Measurements from ENCODE around the gene KDM4D. TPM values are rescaled to one million over a fixed set of nuclear protein-coding genes. Genes with fewer than 3 reads are reported as not detected.

The KDM4D gene
- total RNA-seq, 1 experiment from 2014 or later: 2.4 TPM

DNA sequence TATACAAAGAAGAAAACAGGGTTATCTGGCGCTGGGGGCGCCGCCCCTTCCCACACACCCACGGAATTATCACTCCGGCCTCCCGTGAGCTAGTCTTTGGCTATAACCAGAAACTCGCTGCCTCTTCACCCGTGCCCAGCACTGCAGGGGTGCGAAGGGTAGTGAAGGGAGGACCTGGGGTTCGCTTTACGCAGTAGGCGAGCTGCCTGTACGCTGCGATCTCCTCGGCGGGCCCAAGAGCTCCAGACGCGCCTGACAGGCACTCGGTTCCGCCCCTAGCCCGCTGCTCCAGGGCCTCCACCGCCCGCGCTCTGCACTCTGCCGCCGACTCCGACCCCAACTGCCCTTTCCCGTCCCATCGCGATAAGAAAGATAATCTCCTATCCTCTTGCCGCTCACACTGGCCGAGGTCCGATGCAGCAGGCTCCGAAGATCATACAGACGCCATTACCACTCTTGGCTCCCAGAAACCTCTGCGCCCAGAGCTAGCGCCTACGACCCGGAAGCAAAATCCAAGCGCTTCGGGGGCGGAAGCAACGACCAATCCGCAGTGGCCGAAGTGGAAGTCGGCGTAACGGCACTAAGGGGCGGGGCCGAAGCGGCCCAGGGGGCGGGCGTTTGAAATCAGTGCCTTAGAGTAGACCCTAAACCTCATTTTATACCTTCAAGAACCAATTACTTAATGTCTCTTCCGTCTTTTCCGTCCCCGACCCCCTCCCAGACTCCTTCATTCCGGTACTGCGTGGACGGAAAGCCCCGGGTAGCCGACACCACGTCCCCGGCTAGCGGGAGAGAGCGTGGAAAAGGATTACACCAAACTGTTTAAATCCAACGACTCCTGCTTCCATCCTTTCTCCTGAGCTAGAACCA, at the start of gene KDM4D, which contains the start of gene CWC15 (continued):
- TF ChIP-seq NFATC4 (CRISPR knock-in tag; IDR thresholded peaks at IDR 0.05): no peak
- 0 out of 2 replicates have a peak, but pooled peaks have one; percentile 77 for TF ChIP-seq KAT7 (CRISPR knock-in tag; IDR thresholded peaks at IDR 0.05; ENCODE audit: borderline replicate concordance)
- TF ChIP-seq, protein P1, sequence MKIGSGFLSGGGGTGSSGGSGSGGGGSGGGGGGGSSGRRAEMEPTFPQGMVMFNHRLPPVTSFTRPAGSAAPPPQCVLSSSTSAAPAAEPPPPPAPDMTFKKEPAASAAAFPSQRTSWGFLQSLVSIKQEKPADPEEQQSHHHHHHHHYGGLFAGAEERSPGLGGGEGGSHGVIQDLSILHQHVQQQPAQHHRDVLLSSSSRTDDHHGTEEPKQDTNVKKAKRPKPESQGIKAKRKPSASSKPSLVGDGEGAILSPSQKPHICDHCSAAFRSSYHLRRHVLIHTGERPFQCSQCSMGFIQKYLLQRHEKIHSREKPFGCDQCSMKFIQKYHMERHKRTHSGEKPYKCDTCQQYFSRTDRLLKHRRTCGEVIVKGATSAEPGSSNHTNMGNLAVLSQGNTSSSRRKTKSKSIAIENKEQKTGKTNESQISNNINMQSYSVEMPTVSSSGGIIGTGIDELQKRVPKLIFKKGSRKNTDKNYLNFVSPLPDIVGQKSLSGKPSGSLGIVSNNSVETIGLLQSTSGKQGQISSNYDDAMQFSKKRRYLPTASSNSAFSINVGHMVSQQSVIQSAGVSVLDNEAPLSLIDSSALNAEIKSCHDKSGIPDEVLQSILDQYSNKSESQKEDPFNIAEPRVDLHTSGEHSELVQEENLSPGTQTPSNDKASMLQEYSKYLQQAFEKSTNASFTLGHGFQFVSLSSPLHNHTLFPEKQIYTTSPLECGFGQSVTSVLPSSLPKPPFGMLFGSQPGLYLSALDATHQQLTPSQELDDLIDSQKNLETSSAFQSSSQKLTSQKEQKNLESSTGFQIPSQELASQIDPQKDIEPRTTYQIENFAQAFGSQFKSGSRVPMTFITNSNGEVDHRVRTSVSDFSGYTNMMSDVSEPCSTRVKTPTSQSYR (CRISPR knock-in tag; IDR thresholded peaks at IDR 0.05): no peak
- TF ChIP-seq, protein P2, sequence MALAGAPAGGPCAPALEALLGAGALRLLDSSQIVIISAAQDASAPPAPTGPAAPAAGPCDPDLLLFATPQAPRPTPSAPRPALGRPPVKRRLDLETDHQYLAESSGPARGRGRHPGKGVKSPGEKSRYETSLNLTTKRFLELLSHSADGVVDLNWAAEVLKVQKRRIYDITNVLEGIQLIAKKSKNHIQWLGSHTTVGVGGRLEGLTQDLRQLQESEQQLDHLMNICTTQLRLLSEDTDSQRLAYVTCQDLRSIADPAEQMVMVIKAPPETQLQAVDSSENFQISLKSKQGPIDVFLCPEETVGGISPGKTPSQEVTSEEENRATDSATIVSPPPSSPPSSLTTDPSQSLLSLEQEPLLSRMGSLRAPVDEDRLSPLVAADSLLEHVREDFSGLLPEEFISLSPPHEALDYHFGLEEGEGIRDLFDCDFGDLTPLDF (CRISPR knock-in tag; IDR thresholded peaks at IDR 0.05): no peak
- TF ChIP-seq SOX15 (CRISPR knock-in tag; IDR thresholded peaks at IDR 0.05): no peak
- peak; percentile 81 for TF ChIP-seq FOXK1 (CRISPR knock-in tag; IDR thresholded peaks at IDR 0.05)
- TF ChIP-seq, protein P3, sequence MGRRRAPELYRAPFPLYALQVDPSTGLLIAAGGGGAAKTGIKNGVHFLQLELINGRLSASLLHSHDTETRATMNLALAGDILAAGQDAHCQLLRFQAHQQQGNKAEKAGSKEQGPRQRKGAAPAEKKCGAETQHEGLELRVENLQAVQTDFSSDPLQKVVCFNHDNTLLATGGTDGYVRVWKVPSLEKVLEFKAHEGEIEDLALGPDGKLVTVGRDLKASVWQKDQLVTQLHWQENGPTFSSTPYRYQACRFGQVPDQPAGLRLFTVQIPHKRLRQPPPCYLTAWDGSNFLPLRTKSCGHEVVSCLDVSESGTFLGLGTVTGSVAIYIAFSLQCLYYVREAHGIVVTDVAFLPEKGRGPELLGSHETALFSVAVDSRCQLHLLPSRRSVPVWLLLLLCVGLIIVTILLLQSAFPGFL (CRISPR knock-in tag; IDR thresholded peaks at IDR 0.05; ENCODE audit: borderline replicate concordance): no peak
- TF ChIP-seq TEAD4 (CRISPR knock-in tag; IDR thresholded peaks at IDR 0.05): no peak
- TF ChIP-seq NFYB (CRISPR knock-in tag; conservative IDR thresholded peaks at IDR 0.05; ENCODE audit: low read depth): peak; percentile 67
- TF ChIP-seq ZNF232 (CRISPR knock-in tag; IDR thresholded peaks at IDR 0.05): 0 out of 2 replicates have a peak, but pooled peaks have one; percentile 76
- TF ChIP-seq SP1 (CRISPR knock-in tag; conservative IDR thresholded peaks at IDR 0.05): peak; percentile 88
- TF ChIP-seq, protein P4, sequence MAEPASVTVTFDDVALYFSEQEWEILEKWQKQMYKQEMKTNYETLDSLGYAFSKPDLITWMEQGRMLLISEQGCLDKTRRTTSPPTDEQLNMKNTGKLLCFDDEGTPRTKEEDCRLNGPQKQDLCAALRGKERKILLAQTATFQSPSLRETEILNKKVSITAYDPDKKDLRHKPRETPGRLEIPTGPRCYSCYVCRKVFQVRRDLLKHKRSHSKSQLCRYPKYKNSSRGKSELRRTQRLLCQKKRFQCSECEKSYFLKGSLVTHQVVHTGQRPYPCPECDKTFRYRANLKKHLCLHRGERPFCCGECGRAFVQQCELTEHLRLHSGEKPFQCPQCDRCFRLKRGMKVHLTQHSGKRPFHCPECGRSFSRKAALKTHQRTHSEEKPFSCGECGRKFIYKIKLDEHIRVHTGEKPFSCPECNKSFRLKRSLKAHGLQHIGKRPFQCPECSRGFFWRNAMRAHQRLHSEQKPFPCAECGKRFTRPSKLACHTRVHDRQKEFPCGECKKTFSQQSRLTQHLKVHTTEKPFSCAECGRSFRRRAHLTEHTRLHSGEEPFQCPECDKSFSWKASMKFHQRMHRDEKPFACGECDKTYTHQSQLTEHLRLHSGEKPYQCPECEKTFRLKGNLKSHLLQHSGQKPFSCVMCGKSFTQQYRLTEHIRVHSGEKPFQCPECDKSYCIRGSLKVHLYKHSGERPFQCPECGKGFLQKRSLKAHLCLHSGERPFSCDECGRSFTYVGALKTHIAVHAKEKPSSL (CRISPR knock-in tag; conservative IDR thresholded peaks at IDR 0.05): no peak
- TF ChIP-seq ZNF317 (CRISPR knock-in tag; IDR thresholded peaks at IDR 0.05; ENCODE audit: borderline replicate concordance, low read depth): no peak
- peak; percentile 78; the same call in 1 of the 2 replicates for TF ChIP-seq MYBL2 (CRISPR knock-in tag; IDR thresholded peaks at IDR 0.05)

DNA sequence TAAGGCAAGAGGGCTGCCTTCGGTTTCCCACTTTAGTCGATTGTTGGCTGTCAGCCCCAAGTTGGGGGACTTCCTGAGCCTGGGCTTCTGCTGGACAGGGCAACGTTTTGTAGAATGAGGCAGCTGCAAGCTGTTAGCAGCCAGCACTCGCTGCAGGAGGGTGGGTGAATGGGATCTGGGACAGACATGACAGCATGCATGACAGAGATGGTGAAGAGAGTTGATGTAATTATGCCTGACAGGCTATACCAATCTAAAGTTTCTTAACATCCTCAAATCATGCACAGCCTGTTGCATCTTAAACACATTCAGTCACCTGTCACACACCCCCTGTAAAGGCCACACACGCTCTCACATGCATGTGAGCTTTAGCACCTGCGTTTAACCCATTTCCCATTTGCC, 49.3 kb upstream of the KDM4D start:
- ATAC-seq: no peak
- no peak for DNase-seq (ENCODE audit: low spot score)
- Mint-ChIP-seq H3K27me3 (ENCODE audit: low read depth) (no peaks in the 10 kb centered on the region; the same call in 1 of the 2 replicates), H3K9me3 (no peaks in the 10 kb centered on the region), H3K4me1 (peaks cover 15% of the 10 kb centered on the region), H3K4me3 (no peak overlapping the region), H3K36me3 (no peaks in the 10 kb centered on the region), H3K27ac (no peak overlapping the region)
- POLR2A ChIA-PET: no interaction called here
- CTCF ChIA-PET: interaction anchor here (0.7 kb wide), 1 partner anchor 26 kb away, joined by 3 read pairs; no protein-coding TSS in a partner anchor
- TF ChIP-seq NFE2L1 (CRISPR knock-in tag; IDR thresholded peaks at IDR 0.05) (no peak), FOXP1 (CRISPR knock-in tag; IDR thresholded peaks at IDR 0.05; ENCODE audit: borderline replicate concordance) (no peak), NR1H2 (CRISPR knock-in tag; IDR thresholded peaks at IDR 0.05) (no peak)
- TF ChIP-seq, protein P5, sequence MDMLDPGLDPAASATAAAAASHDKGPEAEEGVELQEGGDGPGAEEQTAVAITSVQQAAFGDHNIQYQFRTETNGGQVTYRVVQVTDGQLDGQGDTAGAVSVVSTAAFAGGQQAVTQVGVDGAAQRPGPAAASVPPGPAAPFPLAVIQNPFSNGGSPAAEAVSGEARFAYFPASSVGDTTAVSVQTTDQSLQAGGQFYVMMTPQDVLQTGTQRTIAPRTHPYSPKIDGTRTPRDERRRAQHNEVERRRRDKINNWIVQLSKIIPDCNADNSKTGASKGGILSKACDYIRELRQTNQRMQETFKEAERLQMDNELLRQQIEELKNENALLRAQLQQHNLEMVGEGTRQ (CRISPR knock-in tag; IDR thresholded peaks at IDR 0.05): no peak
